WTC11 (cell line): ENCODE data around the gene POLR1C. TPM values are rescaled to one million over a fixed set of nuclear protein-coding genes. Genes with fewer than 3 reads are reported as not detected.

ENCODE experiments used
- ATAC-seq: fragments of 200-7000 bp; cut with Tn5 transposase; 2 replicates; pipeline ENCODE4 v1.10.0; 2021; ENCODE audit warnings: mild to moderate bottlenecking, moderate library complexity
- CTCF ChIA-PET: fragments of 300-600 bp; sonication (Branson Sonifier 250); formaldehyde crosslinking; loops from one replicate; lab custom pipeline; 2021; ENCODE audit warnings: antibody characterized with exemption; lab: Charles Lee
- POLR2A ChIA-PET: fragments of 350-600 bp; sonication (Branson Sonifier 250); formaldehyde crosslinking; loops from one replicate; lab custom pipeline; 2021; ENCODE audit warnings: antibody characterized with exemption; lab: Charles Lee
- DNase-seq: peaks from one replicate; pipeline ENCODE4 v3.0.0; 2021; ENCODE audit warnings: low spot score
- H3K27ac Mint-ChIP-seq: 2 replicates; pipeline ENCODE4 v1.8.0; 2021; ENCODE audit warnings: mixed read lengths
- H3K27me3 Mint-ChIP-seq: 2 replicates; pipeline ENCODE4 v1.8.0; 2021; ENCODE audit warnings: low read depth, mild to moderate bottlenecking, moderate library complexity, mixed read lengths
- H3K36me3 Mint-ChIP-seq: 2 replicates; pipeline ENCODE4 v1.8.0; 2021; ENCODE audit warnings: mixed read lengths
- H3K4me1 Mint-ChIP-seq: 2 replicates; pipeline ENCODE4 v1.8.0; 2022; ENCODE audit warnings: mixed read lengths
- H3K4me3 Mint-ChIP-seq: 2 replicates; pipeline ENCODE4 v1.8.0; 2021; ENCODE audit warnings: mild to moderate bottlenecking, moderate library complexity, mixed read lengths
- H3K9me3 Mint-ChIP-seq: 2 replicates; pipeline ENCODE4 v1.8.0; 2021; ENCODE audit warnings: mixed read lengths
- ATF3 ChIP-seq: sonication (generic); formaldehyde crosslinking; conservative IDR thresholded peaks from 2 replicates; pipeline ENCODE4 v1.8.1; 2022; ENCODE audit warnings: mild to moderate bottlenecking, missing genetic modification reagents
- ATF6 ChIP-seq: sonication (generic); formaldehyde crosslinking; IDR thresholded peaks from 2 replicates; pipeline ENCODE4 v1.8.1; 2023; ENCODE audit warnings: mild to moderate bottlenecking, missing genetic modification reagents
- E2F1 ChIP-seq: sonication (generic); formaldehyde crosslinking; IDR thresholded peaks from 2 replicates; pipeline ENCODE4 v1.8.0; 2022; ENCODE audit warnings: mild to moderate bottlenecking, missing genetic modification reagents
- FOXK1 ChIP-seq: sonication (generic); formaldehyde crosslinking; IDR thresholded peaks from 2 replicates; pipeline ENCODE4 v1.8.0; 2022; ENCODE audit warnings: mild to moderate bottlenecking, moderate library complexity, missing genetic modification reagents
- GABPB1 ChIP-seq: sonication (generic); formaldehyde crosslinking; IDR thresholded peaks from 2 replicates; pipeline ENCODE4 v1.8.1; 2023; ENCODE audit warnings: mild to moderate bottlenecking, missing genetic modification reagents
- JUN ChIP-seq: sonication (generic); formaldehyde crosslinking; IDR thresholded peaks from 2 replicates; pipeline ENCODE4 v1.8.0; 2023; ENCODE audit warnings: mild to moderate bottlenecking, missing genetic modification reagents
- KAT7 ChIP-seq: sonication (generic); formaldehyde crosslinking; IDR thresholded peaks from 2 replicates; pipeline ENCODE4 v1.8.1; 2023; ENCODE audit warnings: missing genetic modification reagents, mild to moderate bottlenecking, borderline replicate concordance
- NFATC4 ChIP-seq: fragments of 250-450 bp; sonication (Bioruptor Pico); IDR thresholded peaks from 2 replicates; pipeline ENCODE4 v1.9.0; 2021; ENCODE audit warnings: mild to moderate bottlenecking
- NFE2L1 ChIP-seq: sonication (generic); formaldehyde crosslinking; IDR thresholded peaks from 2 replicates; pipeline ENCODE4 v1.8.1; 2023; ENCODE audit warnings: missing genetic modification reagents
- NR3C1 ChIP-seq: sonication (generic); formaldehyde crosslinking; conservative IDR thresholded peaks from 2 replicates; pipeline ENCODE4 v1.8.1; 2023; ENCODE audit warnings: low read depth, mild to moderate bottlenecking, missing genetic modification reagents
- PRRX2 ChIP-seq: fragments of 250-450 bp; sonication (Bioruptor Pico); IDR thresholded peaks from 2 replicates; pipeline ENCODE4 v1.8.0; 2021; ENCODE audit warnings: mild to moderate bottlenecking
- SMAD3 ChIP-seq: sonication (generic); formaldehyde crosslinking; IDR thresholded peaks from 2 replicates; pipeline ENCODE4 v1.8.0; 2022; ENCODE audit warnings: missing genetic modification reagents, mild to moderate bottlenecking, borderline replicate concordance
- SOX15 ChIP-seq: fragments of 250-450 bp; sonication (Bioruptor Pico); IDR thresholded peaks from 2 replicates; pipeline ENCODE4 v1.9.0; 2021; ENCODE audit warnings: mild to moderate bottlenecking
- TCF7 ChIP-seq: sonication (generic); formaldehyde crosslinking; IDR thresholded peaks from 2 replicates; pipeline ENCODE4 v1.8.0; 2022; ENCODE audit warnings: mild to moderate bottlenecking, low read depth, missing genetic modification reagents, moderate library complexity
- TP53 ChIP-seq: sonication (generic); formaldehyde crosslinking; IDR thresholded peaks from 2 replicates; pipeline ENCODE4 v1.8.1; 2023; ENCODE audit warnings: mild to moderate bottlenecking, missing genetic modification reagents
- USF1 ChIP-seq: sonication (generic); formaldehyde crosslinking; IDR thresholded peaks from 2 replicates; pipeline ENCODE4 v1.8.0; 2022; ENCODE audit warnings: mild to moderate bottlenecking, missing genetic modification reagents
- ZNF219 ChIP-seq: sonication (generic); formaldehyde crosslinking; IDR thresholded peaks from 2 replicates; pipeline ENCODE4 v1.8.0; 2023; ENCODE audit warnings: missing genetic modification reagents, mild to moderate bottlenecking, borderline replicate concordance
- ZNF423 ChIP-seq: fragments of 250-450 bp; sonication (Bioruptor Pico); IDR thresholded peaks from 2 replicates; pipeline ENCODE4 v2.1.2; 2022; ENCODE audit warnings: mild to moderate bottlenecking, moderate library complexity
- ZNF425 ChIP-seq: fragments of 250-450 bp; sonication (Bioruptor Pico); conservative IDR thresholded peaks from 2 replicates; pipeline ENCODE4 v1.9.0; 2021; ENCODE audit warnings: mild to moderate bottlenecking
- ZNF532 ChIP-seq: fragments of 250-450 bp; sonication (Bioruptor Pico); IDR thresholded peaks from 2 replicates; pipeline ENCODE4 v1.9.0; 2021; ENCODE audit warnings: mild to moderate bottlenecking, borderline replicate concordance
- total RNA-seq: library from RNA; stranded (reverse); gene quantifications from 3 replicates; pipeline ENCODE4 v1.2.3, GENCODE V29; 2021

POLR1C gene
- total RNA-seq, 1 experiment from 2014 or later: 46.6 TPM

- peaks cover 28% of the 10 kb centered on the region for H3K27me3 Mint-ChIP-seq
- no peaks in the 10 kb centered on the region for H3K9me3 Mint-ChIP-seq
- TF ChIP-seq SMAD3 (CRISPR knock-in tag) (no peak), KAT7 (CRISPR knock-in tag) (no peak), USF1 (CRISPR knock-in tag) (no peak)
- peak overlapping the region; percentile 88 for H3K4me3 Mint-ChIP-seq
- ATAC-seq (no peak), DNase-seq (no peak)
- peaks cover 25% of the 10 kb centered on the region for H3K4me1 Mint-ChIP-seq
- H3K27ac Mint-ChIP-seq: no peak overlapping the region
- ChIA-PET POLR2A (no interaction called here), CTCF (interaction anchor here (0.5 to 4.6 kb wide), 8 partner anchors 14 to 361 kb away, joined by 3 to 75 read pairs (median 6); partner anchors contain the start of genes DNPH1 and TJAP1)
- H3K36me3 Mint-ChIP-seq: peaks cover 30% of the 10 kb centered on the region
Observed at GRCh38 chr6:43508481-43509141, 8.3 kb upstream of the POLR1C start.

GRCh38 chr6:43509142-43509983, 7.5 kb upstream of the POLR1C start:
- peaks cover 31% of the 10 kb centered on the region for H3K36me3 Mint-ChIP-seq
- H3K4me1 Mint-ChIP-seq: peaks cover 25% of the 10 kb centered on the region
- H3K4me3 Mint-ChIP-seq: peak overlapping the region; percentile 88
- ChIA-PET CTCF (interaction anchor here (0.5 to 3.1 kb wide), 16 partner anchors 8 to 362 kb away, joined by 3 to 31 read pairs (median 4); partner anchors contain the start of genes DNPH1, TJAP1 and ZNF318), POLR2A (interaction anchor here (1.1 to 1.4 kb wide), 3 partner anchors 17 to 581 kb away, joined by 3 to 4 read pairs (median 3); partner anchors contain the start of genes CNPY3 and CUL9)
- H3K9me3 Mint-ChIP-seq: no peaks in the 10 kb centered on the region
- DNase-seq: peak; percentile 40
- peaks cover 28% of the 10 kb centered on the region for H3K27me3 Mint-ChIP-seq
- no peak overlapping the region for H3K27ac Mint-ChIP-seq
- peak; percentile 3 for ATAC-seq
- TF ChIP-seq ATF3 (CRISPR knock-in tag) (no peak), E2F1 (CRISPR knock-in tag) (no peak), ZNF532 (CRISPR knock-in tag) (no peak), TP53 (CRISPR knock-in tag) (no peak), ZNF219 (0 out of 2 replicates have a peak, but pooled peaks have one; percentile 27), USF1 (CRISPR knock-in tag) (0 out of 2 replicates have a peak, but pooled peaks have one; percentile 20), SOX15 (CRISPR knock-in tag) (no peak), TCF7 (CRISPR knock-in tag) (no peak), NR3C1 (CRISPR knock-in tag) (no peak), KAT7 (CRISPR knock-in tag) (0 out of 2 replicates have a peak, but pooled peaks have one; percentile 52), ZNF425 (CRISPR knock-in tag) (no peak), ATF6 (CRISPR knock-in tag) (no peak), PRRX2 (CRISPR knock-in tag) (no peak), ZNF423 (no peak), GABPB1 (CRISPR knock-in tag) (no peak), FOXK1 (no peak), JUN (no peak), NFE2L1 (CRISPR knock-in tag) (peak; percentile 61; the same call in 1 of the 2 replicates), NFATC4 (no peak)
